GM23338 (cell line): ENCODE data around the gene WDR27. TPM values are rescaled to one million over a fixed set of nuclear protein-coding genes. Genes with fewer than 3 reads are reported as not detected.

Source experiments
- ATAC-seq: fragments of 200-7000 bp; cut with Tn5 transposase; 3 replicates; pipeline ENCODE4 v1.9.1; 2020
- DNase-seq: peaks from one replicate; pipeline ENCODE4 v3.0.0-alpha.2; 2015; ENCODE audit warnings: low spot score
- H2AFZ ChIP-seq: fragments of 200-600 bp; sonication (generic); 2 replicates; pipeline ENCODE4 v1.8.0; 2016; ENCODE audit warnings: antibody characterized with exemption, mild to moderate bottlenecking, moderate library complexity
- H3F3A ChIP-seq: fragments of 200-600 bp; sonication (generic); replicated peaks from 2 replicates; pipeline ENCODE4 v1.8.0; 2017; ENCODE audit warnings: antibody characterized with exemption, mixed run types, low read depth
- H3K27ac ChIP-seq: fragments of 200-600 bp; sonication (generic); 2 replicates; pipeline ENCODE4 v1.6.1; 2016; ENCODE audit warnings: low read depth
- H3K27me3 ChIP-seq: fragments of 200-600 bp; sonication (generic); 2 replicates; pipeline ENCODE4 v1.8.0; 2016; ENCODE audit warnings: mild to moderate bottlenecking, mixed run types, moderate library complexity; ENCODE audit not compliant: insufficient read depth
- H3K36me3 ChIP-seq: fragments of 200-600 bp; sonication (generic); 2 replicates; pipeline ENCODE4 v1.8.0; 2016; ENCODE audit warnings: mild to moderate bottlenecking; ENCODE audit not compliant: insufficient read depth
- H3K4me1 ChIP-seq: fragments of 200-600 bp; sonication (generic); 2 replicates; pipeline ENCODE4 v1.8.0; 2016; ENCODE audit warnings: mild to moderate bottlenecking, moderate library complexity; ENCODE audit not compliant: insufficient read depth
- H3K4me2 ChIP-seq: fragments of 200-600 bp; sonication (generic); 2 replicates; pipeline ENCODE4 v1.7.1; 2017; ENCODE audit warnings: mixed run types
- H3K4me3 ChIP-seq: fragments of 200-600 bp; sonication (generic); 2 replicates; pipeline ENCODE4 v1.6.1; 2016; ENCODE audit warnings: mixed run types
- H3K79me2 ChIP-seq: fragments of 200-600 bp; sonication (generic); replicated peaks from 2 replicates; pipeline ENCODE4 v1.8.0; 2017; ENCODE audit warnings: mild to moderate bottlenecking; ENCODE audit not compliant: insufficient read depth
- H3K9me2 ChIP-seq: fragments of 200-600 bp; sonication (generic); 2 replicates; pipeline ENCODE4 v1.8.0; 2017; ENCODE audit not compliant: insufficient read depth
- H4K20me1 ChIP-seq: fragments of 200-600 bp; sonication (generic); replicated peaks from 2 replicates; pipeline ENCODE4 v1.8.0; 2017; ENCODE audit warnings: mild to moderate bottlenecking; ENCODE audit not compliant: insufficient read depth
- H3K27ac Mint-ChIP-seq: 2 replicates; pipeline ENCODE4 v1.8.0; 2020; ENCODE audit warnings: inconsistent platforms, mild to moderate bottlenecking, moderate library complexity, mixed read lengths
- H3K27me3 Mint-ChIP-seq: 3 replicates; pipeline ENCODE4 v1.8.0; 2022; ENCODE audit warnings: low read depth, mild to moderate bottlenecking, moderate library complexity, mixed read lengths, inconsistent platforms; ENCODE audit not compliant: insufficient read depth, poor library complexity
- H3K36me3 Mint-ChIP-seq: 3 replicates; pipeline ENCODE4 v1.8.0; 2021; ENCODE audit warnings: low read depth, mild to moderate bottlenecking, inconsistent platforms, moderate library complexity, mixed read lengths
- H3K4me1 Mint-ChIP-seq: 3 replicates; pipeline ENCODE4 v1.8.0; 2020; ENCODE audit warnings: mild to moderate bottlenecking, inconsistent platforms, mixed read lengths
- H3K4me3 Mint-ChIP-seq: 3 replicates; pipeline ENCODE4 v1.8.0; 2021; ENCODE audit warnings: moderate library complexity, mild to moderate bottlenecking, inconsistent platforms, mixed read lengths
- H3K9me3 Mint-ChIP-seq: 3 replicates; pipeline ENCODE4 v1.8.0; 2020; ENCODE audit warnings: moderate library complexity, mild to moderate bottlenecking, inconsistent platforms, mixed read lengths
- CREB1 ChIP-seq: fragments of 250-450 bp; sonication (Bioruptor Pico); IDR thresholded peaks from 2 replicates; pipeline ENCODE4 v1.5.0; 2020; ENCODE audit warnings: low read depth, mild to moderate bottlenecking, moderate library complexity
- CTCF ChIP-seq, 2 experiments: fragments of 200-600 bp in 1 of 2; sonication (generic) in 1 of 2; conservative IDR thresholded peaks; 2 replicates each; pipeline versions ENCODE4 v1.5.1 to v1.6.1; 2016 to 2017; ENCODE audit warnings: antibody characterized with exemption in 2 of 2, low read depth in 2 of 2, mild to moderate bottlenecking in 2 of 2, moderate library complexity in 1 of 2
- ETS1 ChIP-seq: IDR thresholded peaks from 2 replicates; pipeline ENCODE4 v1.6.1; 2016; ENCODE audit warnings: antibody characterized with exemption
- EZH2 ChIP-seq: fragments of 200-600 bp; sonication (generic); IDR thresholded peaks from one replicate; pipeline ENCODE4 v1.8.0; 2017; ENCODE audit warnings: antibody characterized with exemption, mild to moderate bottlenecking, low read depth; ENCODE audit not compliant: unreplicated experiment
- EZH2phosphoT487 ChIP-seq: fragments of 200-600 bp; sonication (generic); IDR thresholded peaks from one replicate; pipeline ENCODE4 v1.8.1; 2018; ENCODE audit warnings: antibody characterized with exemption; ENCODE audit not compliant: unreplicated experiment
- JUNB ChIP-seq: IDR thresholded peaks from one replicate; pipeline ENCODE4 v1.6.1; 2016; ENCODE audit warnings: antibody characterized with exemption; ENCODE audit not compliant: unreplicated experiment
- NANOG ChIP-seq: IDR thresholded peaks from 2 replicates; pipeline ENCODE4 v1.6.1; 2016; ENCODE audit warnings: antibody characterized with exemption, borderline replicate concordance
- POLR2AphosphoS5 ChIP-seq: IDR thresholded peaks from 2 replicates; pipeline ENCODE4 v1.6.1; 2016; ENCODE audit warnings: antibody characterized with exemption, low read depth
- REST ChIP-seq: IDR thresholded peaks from one replicate; pipeline ENCODE4 v1.6.1; 2018; ENCODE audit warnings: antibody characterized with exemption; ENCODE audit not compliant: unreplicated experiment
- STAT1 ChIP-seq: IDR thresholded peaks from one replicate; pipeline ENCODE4 v1.6.1; 2016; ENCODE audit warnings: antibody characterized with exemption; ENCODE audit not compliant: unreplicated experiment
- ZNF114 ChIP-seq: fragments of 250-450 bp; sonication (Bioruptor Pico); IDR thresholded peaks from 2 replicates; pipeline ENCODE4 v1.5.0; 2020; ENCODE audit warnings: mild to moderate bottlenecking, moderate library complexity
- ZNF331 ChIP-seq: fragments of 250-450 bp; sonication (Bioruptor Pico); IDR thresholded peaks from 2 replicates; pipeline ENCODE4 v1.5.0; 2020; ENCODE audit warnings: low read depth, mild to moderate bottlenecking, moderate library complexity
- ZNF462 ChIP-seq: fragments of 250-450 bp; sonication (Bioruptor Pico); IDR thresholded peaks from 2 replicates; pipeline ENCODE4 v1.5.0; 2020; ENCODE audit warnings: mild to moderate bottlenecking, moderate library complexity
- polyA plus RNA-seq: library from polyadenylated mRNA; unstranded; fragments of >200 nt; fragmentation: Nextera tagmentation; extraction: Ambion mirVana; gene quantifications from 2 replicates; pipeline ENCODE4 v1.2.1, GENCODE V29; 2016
- total RNA-seq: library from RNA; depleted of rRNA; stranded (reverse); fragments of >200 nt; shearing (Covaris generic); gene quantifications from 2 replicates; pipeline ENCODE4 v1.2.3, GENCODE V29; 2014

The WDR27 gene
- total and polyA plus RNA-seq, 2 experiments from 2014 or later = 55.3 to 80.4 TPM

- H3F3A ChIP-seq = no peaks in the 10 kb centered on the region
- H3K36me3 ChIP-seq = no peaks in the 10 kb centered on the region
- Mint-ChIP-seq H3K27ac (no peak overlapping the region), H3K27me3 (peaks cover 2% of the 10 kb centered on the region), H3K4me3 (no peak overlapping the region), H3K4me1 (no peaks in the 10 kb centered on the region; the same call in 2 of the 3 replicates), H3K9me3 (no peaks in the 10 kb centered on the region), H3K36me3 (no peaks in the 10 kb centered on the region; the same call in 2 of the 3 replicates)
- ATAC-seq (no peak), DNase-seq (no peak)
- no peak overlapping the region for H3K4me3 ChIP-seq
- H2AFZ ChIP-seq = no peak overlapping the region
- no peaks in the 10 kb centered on the region for H3K9me2 ChIP-seq
- H3K4me2 ChIP-seq = no peak overlapping the region
- no peak for TF ChIP-seq NANOG
- no peak for TF ChIP-seq CTCF (conservative IDR thresholded peaks at IDR 0.05; ENCODE audit: low read depth in 2 of 2)
- TF ChIP-seq ZNF331 (CRISPR knock-in tag) = no peak
- no peak for TF ChIP-seq ZNF114
- no peak for TF ChIP-seq REST
- TF ChIP-seq CREB1 (CRISPR knock-in tag) = no peak
- TF ChIP-seq ZNF462 = no peak
- no peak for TF ChIP-seq JUNB
- no peak for TF ChIP-seq ETS1
- no peak for TF ChIP-seq POLR2AphosphoS5
- TF ChIP-seq EZH2phosphoT487 = no peak
- no peak for TF ChIP-seq STAT1
- no peak for TF ChIP-seq EZH2
- H3K79me2 ChIP-seq = no peaks in the 10 kb centered on the region
- no peaks in the 10 kb centered on the region for H3K27me3 ChIP-seq
- H4K20me1 ChIP-seq = no peaks in the 10 kb centered on the region
- no peaks in the 10 kb centered on the region for H3K4me1 ChIP-seq
- no peak overlapping the region for H3K27ac ChIP-seq
These were observed 250.6 kb downstream of the WDR27 start for GRCh38 chr6:169451065-169451838.
